ENCODE measurements around the gene ADK. TPM values are rescaled to one million over a fixed set of nuclear protein-coding genes. Genes with fewer than 3 reads are reported as not detected.
A peak's percentile ranks its signal among the peaks of the same experiment; 100 is the strongest.
"Not testable (repeated sequence)": the region's sequence is repeated elsewhere in the genome, so short reads cannot be mapped to it uniquely, and the experiment has no call there.

The ADK gene
- total and polyA plus RNA-seq, 5 donors from 2014 or later, result 33.3 to 83.0 (median 63.7) TPM

- peak overlapping the region in 1 of 3 donors; percentile 27 for H3K27ac Mint-ChIP-seq
- H3K36me3 Mint-ChIP-seq, result no peaks in the 10 kb centered on the region
- H3K4me3 Mint-ChIP-seq, result no peak overlapping the region
Measured at GRCh38 chr10:74439213-74439612, 288.2 kb downstream of the ADK start.

GRCh38 chr10:74445493-74445892 is 294.5 kb downstream of the ADK start:
- H3K36me3 ChIP-seq (ENCODE audit: control insufficient read depth, insufficient read depth, low read length), result no peaks in the 10 kb centered on the region
- Mint-ChIP-seq H3K36me3 (no peaks in the 10 kb centered on the region), H3K27ac (no peak overlapping the region), H3K9me3 (peaks cover 0 to 4% (median 0%) of the 10 kb centered on the region in 7 donors), H3K27me3 (no peaks in the 10 kb centered on the region), H3K4me3 (no peak overlapping the region), H3K4me1 (peaks cover 10 to 23% (median 15%) of the 10 kb centered on the region in 4 donors)
- no peaks in the 10 kb centered on the region for H3K27me3 ChIP-seq (ENCODE audit: control insufficient read depth, insufficient read depth, low read length)
- DNase-seq (peak in 1 of 3 donors; percentile 37), ATAC-seq (ENCODE audit: low read depth in 2 of 2) (peak in 1 of 2 donors; percentile 60)
- peaks cover 6% of the 10 kb centered on the region for H3K4me1 ChIP-seq (ENCODE audit: control insufficient read depth, insufficient read depth, low read length, poor library complexity, severe bottlenecking)
- no peak overlapping the region for H3K27ac ChIP-seq (ENCODE audit: insufficient read depth, low read length, poor library complexity, severe bottlenecking)
- H3K4me3 ChIP-seq (ENCODE audit: low read depth, low read length), result no peak overlapping the region
- no peaks in the 10 kb centered on the region for H3K9me3 ChIP-seq (ENCODE audit: control insufficient read depth in 2 of 2, low read length in 2 of 2)

More at GRCh38 chr10:74439213-74439612, 288.2 kb downstream of the ADK start:
- Histone ChIP-seq H3K36me3 (ENCODE audit: control insufficient read depth, insufficient read depth, low read length) (no peaks in the 10 kb centered on the region), H3K4me1 (ENCODE audit: control insufficient read depth, insufficient read depth, low read length, poor library complexity, severe bottlenecking) (peaks cover 5% of the 10 kb centered on the region), H3K27me3 (ENCODE audit: control insufficient read depth, insufficient read depth, low read length) (no peaks in the 10 kb centered on the region), H3K9me3 (ENCODE audit: control insufficient read depth in 2 of 2, low read length in 2 of 2) (no peaks in the 10 kb centered on the region), H3K4me3 (ENCODE audit: low read depth, low read length) (no peak overlapping the region), H3K27ac (ENCODE audit: insufficient read depth, low read length, poor library complexity, severe bottlenecking) (no peak overlapping the region)
- Mint-ChIP-seq H3K4me1 (peaks cover 18 to 36% (median 23%) of the 10 kb centered on the region in 4 donors), H3K9me3 (peaks cover 0 to 10% (median 0%) of the 10 kb centered on the region in 7 donors), H3K27me3 (no peaks in the 10 kb centered on the region)
- DNase-seq (peak in 1 of 3 donors; percentile 1), ATAC-seq (ENCODE audit: low read depth in 2 of 2) (no peak)

GRCh38 chr10:74450602-74451001 is 299.6 kb downstream of the ADK start:
- H3K27me3 Mint-ChIP-seq, result no peaks in the 10 kb centered on the region
- H3K27me3 ChIP-seq (ENCODE audit: control insufficient read depth, insufficient read depth, low read length), result no peaks in the 10 kb centered on the region
- H3K9me3 ChIP-seq (ENCODE audit: control insufficient read depth in 2 of 2, low read length in 2 of 2), result no peaks in the 10 kb centered on the region
- no peak overlapping the region for H3K4me3 Mint-ChIP-seq
- H3K4me1 Mint-ChIP-seq, result peaks cover under 1 to 9% (median 2%) of the 10 kb centered on the region in 4 donors
- H3K9me3 Mint-ChIP-seq, result no peaks in the 10 kb centered on the region
- H3K27ac Mint-ChIP-seq, result no peak overlapping the region
- DNase-seq (no peak), ATAC-seq (ENCODE audit: low read depth in 2 of 2) (no peak)
- H3K36me3 ChIP-seq (ENCODE audit: control insufficient read depth, insufficient read depth, low read length), result no peaks in the 10 kb centered on the region
- peaks cover under 1% of the 10 kb centered on the region for H3K4me1 ChIP-seq (ENCODE audit: control insufficient read depth, insufficient read depth, low read length, poor library complexity, severe bottlenecking)
- H3K27ac ChIP-seq (ENCODE audit: insufficient read depth, low read length, poor library complexity, severe bottlenecking), result no peak overlapping the region
- no peak overlapping the region for H3K4me3 ChIP-seq (ENCODE audit: low read depth, low read length)
- H3K36me3 Mint-ChIP-seq, result peaks cover 9% of the 10 kb centered on the region

DNA sequence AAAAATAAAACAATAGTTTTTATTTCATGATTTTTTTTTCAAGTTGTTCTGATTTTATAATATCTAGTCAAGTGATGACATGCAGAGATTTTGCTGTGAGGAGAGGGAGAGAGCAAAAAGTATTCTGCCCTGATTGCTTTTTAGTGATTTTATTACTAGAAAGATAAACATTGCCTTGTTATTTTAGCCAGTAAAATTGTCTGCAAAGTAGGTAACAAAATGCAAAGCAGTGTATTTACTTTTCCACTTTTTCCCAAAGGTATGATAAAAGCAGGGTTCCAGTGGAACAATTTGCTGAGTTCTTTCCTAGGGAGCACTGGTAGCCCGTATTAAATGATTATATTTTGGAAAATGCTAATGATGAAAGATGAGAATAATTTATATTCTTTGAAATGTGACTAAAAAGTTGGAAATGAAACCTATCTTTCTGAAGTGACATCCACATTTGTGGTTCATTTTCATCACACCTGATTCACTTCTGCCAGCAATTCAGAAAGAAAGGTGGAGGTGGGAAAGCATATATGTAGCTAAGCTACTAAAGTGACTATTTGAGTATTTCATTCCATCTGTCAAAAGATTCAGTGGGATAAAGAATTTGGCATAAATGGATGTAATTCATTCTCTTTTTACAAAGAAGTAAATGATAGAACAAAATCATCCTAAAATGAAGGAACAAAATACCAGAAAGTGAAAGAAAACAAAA is 300.3 kb downstream of the ADK start:
- DNase-seq (no peak), ATAC-seq (ENCODE audit: low read depth in 2 of 2) (no peak)
- H3K27me3 ChIP-seq (ENCODE audit: control insufficient read depth, insufficient read depth, low read length), result no peaks in the 10 kb centered on the region
- Mint-ChIP-seq H3K9me3 (peaks cover 0 to 6% (median 0%) of the 10 kb centered on the region in 7 donors), H3K4me3 (no peak overlapping the region), H3K4me1 (peaks cover 0 to 8% (median 0%) of the 10 kb centered on the region in 4 donors), H3K27ac (no peak overlapping the region), H3K27me3 (no peaks in the 10 kb centered on the region), H3K36me3 (peaks cover 16% of the 10 kb centered on the region)
- H3K27ac ChIP-seq (ENCODE audit: insufficient read depth, low read length, poor library complexity, severe bottlenecking), result no peak overlapping the region
- H3K36me3 ChIP-seq (ENCODE audit: control insufficient read depth, insufficient read depth, low read length), result no peaks in the 10 kb centered on the region
- no peaks in the 10 kb centered on the region for H3K9me3 ChIP-seq (ENCODE audit: control insufficient read depth in 2 of 2, low read length in 2 of 2)
- no peak overlapping the region for H3K4me3 ChIP-seq (ENCODE audit: low read depth, low read length)
- no peaks in the 10 kb centered on the region for H3K4me1 ChIP-seq (ENCODE audit: control insufficient read depth, insufficient read depth, low read length, poor library complexity, severe bottlenecking)

DNA sequence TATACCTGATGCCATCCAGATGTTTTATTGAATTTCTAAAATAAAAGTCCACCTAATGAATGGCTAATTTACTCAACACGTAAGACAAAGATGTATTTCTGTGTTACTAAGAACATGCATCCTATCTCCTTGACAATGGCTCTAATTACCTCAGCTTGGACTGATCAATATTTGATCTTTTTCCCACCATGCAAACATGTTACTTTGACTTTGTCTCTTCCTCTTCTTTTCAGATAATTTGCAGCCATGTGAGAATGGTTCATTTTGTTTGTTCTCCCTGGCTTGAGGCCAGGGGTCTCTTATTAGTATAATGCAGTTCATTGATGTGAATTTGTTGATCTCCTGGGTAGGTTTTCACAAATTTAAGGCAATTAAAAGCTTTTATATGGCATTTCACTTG is 302.1 kb downstream of the ADK start:
- H3K4me1 Mint-ChIP-seq, result peaks cover 0 to 8% (median 2%) of the 10 kb centered on the region in 4 donors
- Histone ChIP-seq H3K27me3 (ENCODE audit: control insufficient read depth, insufficient read depth, low read length) (no peaks in the 10 kb centered on the region), H3K9me3 (ENCODE audit: control insufficient read depth in 2 of 2, low read length in 2 of 2) (no peaks in the 10 kb centered on the region), H3K36me3 (ENCODE audit: control insufficient read depth, insufficient read depth, low read length) (no peaks in the 10 kb centered on the region), H3K27ac (ENCODE audit: insufficient read depth, low read length, poor library complexity, severe bottlenecking) (no peak overlapping the region), H3K4me1 (ENCODE audit: control insufficient read depth, insufficient read depth, low read length, poor library complexity, severe bottlenecking) (no peaks in the 10 kb centered on the region), H3K4me3 (ENCODE audit: low read depth, low read length) (no peak overlapping the region)
- peaks cover 20% of the 10 kb centered on the region for H3K36me3 Mint-ChIP-seq
- DNase-seq (no peak), ATAC-seq (ENCODE audit: low read depth in 2 of 2) (no peak)
- H3K27me3 Mint-ChIP-seq, result no peaks in the 10 kb centered on the region
- no peak overlapping the region for H3K27ac Mint-ChIP-seq
- no peak overlapping the region for H3K4me3 Mint-ChIP-seq
- H3K9me3 Mint-ChIP-seq, result peaks cover 0 to 11% (median 5%) of the 10 kb centered on the region in 7 donors

DNA sequence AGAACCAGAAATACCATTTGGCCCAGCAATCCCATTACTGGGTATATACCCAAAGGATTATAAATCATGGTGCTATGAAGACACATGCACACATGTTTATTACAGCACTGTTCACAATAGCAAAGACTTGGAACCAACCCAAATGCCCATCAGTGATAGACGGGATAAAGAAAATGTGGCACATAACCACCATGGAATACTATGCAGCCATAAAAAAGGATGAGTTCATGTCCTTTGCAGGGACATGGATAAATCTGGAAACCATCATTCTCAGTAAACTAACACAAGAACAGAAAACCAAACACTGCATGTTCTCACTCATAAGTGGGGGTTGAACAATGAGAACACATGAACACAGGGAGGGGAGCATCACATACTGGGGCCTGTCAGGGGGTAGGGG is 306.5 kb downstream of the ADK start:
- H3K36me3 ChIP-seq (ENCODE audit: control insufficient read depth, insufficient read depth, low read length); H3K27ac Mint-ChIP-seq; ATAC-seq (ENCODE audit: low read depth in 2 of 2); H3K4me1 Mint-ChIP-seq; H3K4me3 ChIP-seq (ENCODE audit: low read depth, low read length); H3K27ac ChIP-seq (ENCODE audit: insufficient read depth, low read length, poor library complexity, severe bottlenecking); DNase-seq; H3K4me3 Mint-ChIP-seq; H3K4me1 ChIP-seq (ENCODE audit: control insufficient read depth, insufficient read depth, low read length, poor library complexity, severe bottlenecking); H3K27me3 Mint-ChIP-seq; H3K27me3 ChIP-seq (ENCODE audit: control insufficient read depth, insufficient read depth, low read length); H3K9me3 ChIP-seq (ENCODE audit: control insufficient read depth in 2 of 2, low read length in 2 of 2): not testable (repeated sequence)
- Mint-ChIP-seq H3K9me3 (peaks cover 0 to 11% (median 5%) of the 10 kb centered on the region in 7 donors), H3K36me3 (peaks cover 20% of the 10 kb centered on the region)

DNA sequence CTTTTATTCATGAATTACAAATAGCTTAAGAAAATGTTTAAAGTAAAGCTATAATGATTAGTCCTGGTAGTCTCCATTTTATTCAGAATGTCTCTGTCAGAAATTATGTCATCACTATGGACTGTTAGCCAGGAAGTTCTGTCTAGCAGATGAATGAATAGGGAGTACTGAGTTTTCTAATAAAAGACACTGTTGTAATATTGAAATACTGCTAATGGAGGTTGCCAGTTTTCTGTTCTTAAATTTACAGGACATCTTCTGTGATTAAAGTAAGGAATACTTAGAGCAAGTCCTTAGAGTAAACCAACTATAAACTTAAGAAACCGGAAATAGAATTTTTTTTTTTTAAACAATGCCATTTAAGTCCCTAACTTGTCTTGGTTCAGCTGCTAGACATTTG is 309.8 kb downstream of the ADK start:
- no peaks in the 10 kb centered on the region for H3K9me3 ChIP-seq (ENCODE audit: control insufficient read depth in 2 of 2, low read length in 2 of 2)
- no peaks in the 10 kb centered on the region for H3K4me1 ChIP-seq (ENCODE audit: control insufficient read depth, insufficient read depth, low read length, poor library complexity, severe bottlenecking)
- Mint-ChIP-seq H3K9me3 (peaks cover 0 to 11% (median 5%) of the 10 kb centered on the region in 7 donors), H3K4me3 (no peak overlapping the region), H3K27ac (peak overlapping the region in 1 of 3 donors; percentile 48), H3K36me3 (peaks cover 12% of the 10 kb centered on the region), H3K4me1 (peaks cover 0 to 14% (median 5%) of the 10 kb centered on the region in 4 donors), H3K27me3 (no peaks in the 10 kb centered on the region)
- H3K27me3 ChIP-seq (ENCODE audit: control insufficient read depth, insufficient read depth, low read length), result no peaks in the 10 kb centered on the region
- DNase-seq (no peak), ATAC-seq (ENCODE audit: low read depth in 2 of 2) (no peak)
- H3K36me3 ChIP-seq (ENCODE audit: control insufficient read depth, insufficient read depth, low read length), result no peaks in the 10 kb centered on the region
- H3K27ac ChIP-seq (ENCODE audit: insufficient read depth, low read length, poor library complexity, severe bottlenecking), result no peak overlapping the region
- no peak overlapping the region for H3K4me3 ChIP-seq (ENCODE audit: low read depth, low read length)

Data from CD4-positive, CD25-positive, alpha-beta regulatory T cell (primary cell).